ENCODE data around the gene BCR. TPM values are rescaled to one million over a fixed set of nuclear protein-coding genes. Genes with fewer than 3 reads are reported as not detected.

Gene BCR
- total RNA-seq, 1 donor from 2014 or later, result 102 TPM

- peaks cover 20% of the 10 kb centered on the region for H3K9me3 Mint-ChIP-seq (ENCODE audit: low read depth)
- H3K27me3 Mint-ChIP-seq, result no peaks in the 10 kb centered on the region
- no peak overlapping the region for H3K4me3 Mint-ChIP-seq (ENCODE audit: low read depth)
- H3K27ac Mint-ChIP-seq, result no peak overlapping the region
- TF ChIP-seq, protein P1, sequence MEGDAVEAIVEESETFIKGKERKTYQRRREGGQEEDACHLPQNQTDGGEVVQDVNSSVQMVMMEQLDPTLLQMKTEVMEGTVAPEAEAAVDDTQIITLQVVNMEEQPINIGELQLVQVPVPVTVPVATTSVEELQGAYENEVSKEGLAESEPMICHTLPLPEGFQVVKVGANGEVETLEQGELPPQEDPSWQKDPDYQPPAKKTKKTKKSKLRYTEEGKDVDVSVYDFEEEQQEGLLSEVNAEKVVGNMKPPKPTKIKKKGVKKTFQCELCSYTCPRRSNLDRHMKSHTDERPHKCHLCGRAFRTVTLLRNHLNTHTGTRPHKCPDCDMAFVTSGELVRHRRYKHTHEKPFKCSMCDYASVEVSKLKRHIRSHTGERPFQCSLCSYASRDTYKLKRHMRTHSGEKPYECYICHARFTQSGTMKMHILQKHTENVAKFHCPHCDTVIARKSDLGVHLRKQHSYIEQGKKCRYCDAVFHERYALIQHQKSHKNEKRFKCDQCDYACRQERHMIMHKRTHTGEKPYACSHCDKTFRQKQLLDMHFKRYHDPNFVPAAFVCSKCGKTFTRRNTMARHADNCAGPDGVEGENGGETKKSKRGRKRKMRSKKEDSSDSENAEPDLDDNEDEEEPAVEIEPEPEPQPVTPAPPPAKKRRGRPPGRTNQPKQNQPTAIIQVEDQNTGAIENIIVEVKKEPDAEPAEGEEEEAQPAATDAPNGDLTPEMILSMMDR (IDR thresholded peaks at IDR 0.05; ENCODE audit: unreplicated experiment), result no peak
- no peak for DNase-seq (ENCODE audit: low spot score, unreplicated experiment)
- peaks cover 22% of the 10 kb centered on the region for H3K36me3 Mint-ChIP-seq (ENCODE audit: insufficient read depth)
- H3K4me1 Mint-ChIP-seq (ENCODE audit: low read depth), result peaks cover 36% of the 10 kb centered on the region
These were observed 47.1 kb downstream of the BCR start for GRCh38 chr22:23227380-23227779.

- Mint-ChIP-seq H3K4me1 (ENCODE audit: low read depth) (peaks cover 29% of the 10 kb centered on the region), H3K27me3 (no peaks in the 10 kb centered on the region), H3K4me3 (ENCODE audit: low read depth) (no peak overlapping the region), H3K36me3 (ENCODE audit: insufficient read depth) (peaks cover 22% of the 10 kb centered on the region), H3K27ac (peak overlapping the region; percentile 57), H3K9me3 (ENCODE audit: low read depth) (peaks cover 20% of the 10 kb centered on the region)
- no peak for DNase-seq (ENCODE audit: low spot score, unreplicated experiment)
- TF ChIP-seq, protein P1 (IDR thresholded peaks at IDR 0.05; ENCODE audit: unreplicated experiment), result no peak
These were observed 48.2 kb downstream of the BCR start for GRCh38 chr22:23228503-23228902.

DNA sequence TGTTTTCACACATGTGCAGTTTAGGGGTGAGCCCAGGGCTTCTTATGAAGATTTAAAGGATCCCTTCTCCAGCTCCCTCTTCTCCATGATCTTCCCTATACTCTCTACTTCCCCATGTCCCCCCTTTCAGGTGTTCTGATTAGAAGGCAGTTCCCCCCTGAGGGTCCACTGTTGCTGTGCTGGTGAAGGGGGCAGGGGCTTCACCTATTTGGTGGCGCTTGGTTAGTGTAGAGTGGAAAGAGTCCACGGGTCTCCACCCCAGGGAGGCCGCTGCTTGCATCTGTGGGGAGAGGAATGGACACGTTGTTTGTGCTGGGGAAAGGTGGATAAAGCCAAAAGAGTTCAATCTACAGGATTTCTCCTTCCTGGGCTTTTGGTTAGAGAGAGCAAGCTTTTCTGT is 49.3 kb downstream of the BCR start:
- H3K27ac Mint-ChIP-seq, result peak overlapping the region; percentile 59
- peaks cover 20% of the 10 kb centered on the region for H3K9me3 Mint-ChIP-seq (ENCODE audit: low read depth)
- TF ChIP-seq, protein P1 (IDR thresholded peaks at IDR 0.05; ENCODE audit: unreplicated experiment), result no peak
- no peak overlapping the region for H3K4me3 Mint-ChIP-seq (ENCODE audit: low read depth)
- H3K4me1 Mint-ChIP-seq (ENCODE audit: low read depth), result peaks cover 25% of the 10 kb centered on the region
- H3K36me3 Mint-ChIP-seq (ENCODE audit: insufficient read depth), result peaks cover 25% of the 10 kb centered on the region
- no peaks in the 10 kb centered on the region for H3K27me3 Mint-ChIP-seq
- no peak for DNase-seq (ENCODE audit: low spot score, unreplicated experiment)

GRCh38 chr22:23230348-23231068 is 50.2 kb downstream of the BCR start:
- H3K27ac Mint-ChIP-seq, result peak overlapping the region; percentile 8
- peaks cover 25% of the 10 kb centered on the region for H3K36me3 Mint-ChIP-seq (ENCODE audit: insufficient read depth)

DNA sequence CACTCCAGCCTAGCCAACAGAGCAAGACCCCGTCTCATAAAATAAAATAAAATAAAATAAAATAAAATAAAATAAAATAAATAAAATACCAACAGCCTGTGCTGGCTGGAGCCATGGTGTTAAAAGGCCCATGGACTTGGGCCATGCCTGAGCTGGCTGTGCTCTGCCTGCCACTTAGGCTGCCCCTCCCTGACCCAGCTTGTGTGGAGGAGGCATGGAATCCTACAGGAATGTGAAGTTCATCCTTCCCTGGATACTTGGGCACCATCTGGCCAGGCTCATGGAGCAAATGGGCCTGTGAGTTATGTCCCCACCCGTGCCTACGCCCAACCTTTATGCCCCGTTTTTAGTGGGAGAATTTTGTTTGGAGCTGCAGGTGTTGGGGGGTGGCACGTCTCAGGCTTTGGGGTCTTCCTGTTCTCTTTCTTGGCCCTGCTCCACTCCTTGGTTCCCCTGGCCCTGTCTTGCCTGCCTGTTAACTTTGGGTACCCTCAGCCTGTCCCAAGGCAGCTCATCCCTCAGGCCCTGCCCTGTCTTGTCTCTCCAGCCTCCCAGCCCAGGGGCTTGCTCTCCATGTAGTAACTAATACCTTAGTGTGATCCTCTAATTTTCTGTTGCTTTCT is 51.3 kb downstream of the BCR start:
- no peak for DNase-seq (ENCODE audit: low spot score, unreplicated experiment)
- peaks cover 25% of the 10 kb centered on the region for H3K36me3 Mint-ChIP-seq (ENCODE audit: insufficient read depth)
- H3K4me3 Mint-ChIP-seq (ENCODE audit: low read depth), result no peak overlapping the region
- TF ChIP-seq, protein P1 (IDR thresholded peaks at IDR 0.05; ENCODE audit: unreplicated experiment), result no peak
- peak overlapping the region; percentile 65 for H3K27ac Mint-ChIP-seq
- H3K4me1 Mint-ChIP-seq (ENCODE audit: low read depth), result peaks cover 19% of the 10 kb centered on the region
- H3K9me3 Mint-ChIP-seq (ENCODE audit: low read depth), result peaks cover 20% of the 10 kb centered on the region
- H3K27me3 Mint-ChIP-seq, result no peaks in the 10 kb centered on the region

More at GRCh38 chr22:23230348-23231068, 50.2 kb downstream of the BCR start:
- H3K4me1 Mint-ChIP-seq (ENCODE audit: low read depth), result peaks cover 22% of the 10 kb centered on the region
- DNase-seq (ENCODE audit: low spot score, unreplicated experiment), result no peak
- no peaks in the 10 kb centered on the region for H3K27me3 Mint-ChIP-seq
- H3K9me3 Mint-ChIP-seq (ENCODE audit: low read depth), result peaks cover 20% of the 10 kb centered on the region
- TF ChIP-seq, protein P1 (IDR thresholded peaks at IDR 0.05; ENCODE audit: unreplicated experiment), result no peak
- no peak overlapping the region for H3K4me3 Mint-ChIP-seq (ENCODE audit: low read depth)
